Liver (tissue), 3 donors: ENCODE results near the gene CCM2.
"Not testable (repeated sequence)": the region's sequence is repeated elsewhere in the genome, so short reads cannot be mapped to it uniquely, and the experiment has no call there.

ENCODE experiments used
- EGR1 ChIP-seq, 2 donors: IDR thresholded peaks; 2 replicates each; pipeline ENCODE4 v1.6.1; 2016 to 2018; ENCODE audit warnings: antibody characterized with exemption in 2 of 2, low read depth in 2 of 2
- FOXA1 ChIP-seq: IDR thresholded peaks from 2 replicates; pipeline ENCODE4 v1.6.1; 2016; ENCODE audit warnings: antibody characterized with exemption
- GABPA ChIP-seq, 2 donors: IDR thresholded peaks in 1 of 2; conservative IDR thresholded peaks in 1 of 2; 2 replicates each; pipeline ENCODE4 v1.6.1; 2016; ENCODE audit warnings: antibody characterized with exemption in 2 of 2, mild to moderate bottlenecking in 1 of 2, moderate library complexity in 1 of 2
- RAD21 ChIP-seq, 2 donors: IDR thresholded peaks; 2 replicates each; pipeline ENCODE4 v1.6.1; 2016; ENCODE audit warnings: antibody characterized with exemption in 2 of 2, mild to moderate bottlenecking in 2 of 2
- SP1 ChIP-seq: IDR thresholded peaks from 2 replicates; pipeline ENCODE4 v1.6.1; 2018; ENCODE audit warnings: antibody characterized with exemption, mild to moderate bottlenecking
- TAF1 ChIP-seq: conservative IDR thresholded peaks from 2 replicates; pipeline ENCODE4 v1.6.1; 2016; ENCODE audit warnings: antibody characterized with exemption, mild to moderate bottlenecking
- YY1 ChIP-seq: IDR thresholded peaks from 2 replicates; pipeline ENCODE4 v1.6.1; 2016; ENCODE audit warnings: antibody characterized with exemption, mild to moderate bottlenecking
- TF ChIP-seq, protein P1 (sequence below): fragments of 150-350 bp; IDR thresholded peaks from 2 replicates; pipeline ENCODE4 v1.5.1; 2017; ENCODE audit warnings: improper control_type of control experiment, low read depth, low read length; ENCODE audit not compliant: missing input control
- TF ChIP-seq, protein P2 (sequence below): IDR thresholded peaks from 2 replicates; pipeline ENCODE4 v1.6.1; 2016; ENCODE audit warnings: antibody characterized with exemption
- TF ChIP-seq, protein P3 (sequence below): IDR thresholded peaks from 2 replicates; pipeline ENCODE4 v1.6.1; 2016; ENCODE audit warnings: antibody characterized with exemption, mild to moderate bottlenecking
- TF ChIP-seq, protein P4 (sequence below): IDR thresholded peaks from 2 replicates; pipeline ENCODE4 v1.6.1; 2016; ENCODE audit warnings: antibody characterized with exemption
- TF ChIP-seq, protein P5 (sequence below): IDR thresholded peaks from 2 replicates; pipeline ENCODE4 v1.6.1; 2016; ENCODE audit warnings: antibody characterized with exemption
- donor health status: healthy.
- donor health status: healthy.

DNA sequence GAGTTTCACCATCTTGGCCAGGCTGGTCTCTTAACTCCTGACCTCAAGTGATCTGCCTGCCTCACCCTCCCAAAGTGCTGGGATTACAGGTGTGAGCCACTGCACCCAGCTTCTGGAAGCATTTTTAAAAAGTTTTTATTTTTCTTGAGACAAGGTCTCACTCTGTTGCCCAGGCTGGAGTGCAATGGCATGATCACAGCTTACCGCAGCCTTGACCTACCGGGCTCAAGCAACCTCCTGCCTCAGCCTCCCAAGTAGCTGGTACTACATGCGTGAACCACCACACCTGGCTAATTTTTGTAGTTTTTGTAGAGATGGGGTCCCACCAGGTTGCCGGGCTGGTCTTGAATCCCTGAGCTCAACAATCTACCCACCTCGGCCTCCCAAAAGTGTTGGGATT, 34.7 kb downstream of the CCM2 start:
- TF ChIP-seq, protein P1, sequence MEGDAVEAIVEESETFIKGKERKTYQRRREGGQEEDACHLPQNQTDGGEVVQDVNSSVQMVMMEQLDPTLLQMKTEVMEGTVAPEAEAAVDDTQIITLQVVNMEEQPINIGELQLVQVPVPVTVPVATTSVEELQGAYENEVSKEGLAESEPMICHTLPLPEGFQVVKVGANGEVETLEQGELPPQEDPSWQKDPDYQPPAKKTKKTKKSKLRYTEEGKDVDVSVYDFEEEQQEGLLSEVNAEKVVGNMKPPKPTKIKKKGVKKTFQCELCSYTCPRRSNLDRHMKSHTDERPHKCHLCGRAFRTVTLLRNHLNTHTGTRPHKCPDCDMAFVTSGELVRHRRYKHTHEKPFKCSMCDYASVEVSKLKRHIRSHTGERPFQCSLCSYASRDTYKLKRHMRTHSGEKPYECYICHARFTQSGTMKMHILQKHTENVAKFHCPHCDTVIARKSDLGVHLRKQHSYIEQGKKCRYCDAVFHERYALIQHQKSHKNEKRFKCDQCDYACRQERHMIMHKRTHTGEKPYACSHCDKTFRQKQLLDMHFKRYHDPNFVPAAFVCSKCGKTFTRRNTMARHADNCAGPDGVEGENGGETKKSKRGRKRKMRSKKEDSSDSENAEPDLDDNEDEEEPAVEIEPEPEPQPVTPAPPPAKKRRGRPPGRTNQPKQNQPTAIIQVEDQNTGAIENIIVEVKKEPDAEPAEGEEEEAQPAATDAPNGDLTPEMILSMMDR, result not testable (repeated sequence)
- TF ChIP-seq GABPA (IDR thresholded peaks at IDR 0.05 in 1 of 2, conservative IDR thresholded peaks at IDR 0.05 in 1 of 2); SP1; TAF1; EGR1 (IDR thresholded peaks at IDR 0.05; ENCODE audit: low read depth in 2 of 2); RAD21 (IDR thresholded peaks at IDR 0.05); YY1; FOXA1: not testable (repeated sequence)
- TF ChIP-seq, protein P2, sequence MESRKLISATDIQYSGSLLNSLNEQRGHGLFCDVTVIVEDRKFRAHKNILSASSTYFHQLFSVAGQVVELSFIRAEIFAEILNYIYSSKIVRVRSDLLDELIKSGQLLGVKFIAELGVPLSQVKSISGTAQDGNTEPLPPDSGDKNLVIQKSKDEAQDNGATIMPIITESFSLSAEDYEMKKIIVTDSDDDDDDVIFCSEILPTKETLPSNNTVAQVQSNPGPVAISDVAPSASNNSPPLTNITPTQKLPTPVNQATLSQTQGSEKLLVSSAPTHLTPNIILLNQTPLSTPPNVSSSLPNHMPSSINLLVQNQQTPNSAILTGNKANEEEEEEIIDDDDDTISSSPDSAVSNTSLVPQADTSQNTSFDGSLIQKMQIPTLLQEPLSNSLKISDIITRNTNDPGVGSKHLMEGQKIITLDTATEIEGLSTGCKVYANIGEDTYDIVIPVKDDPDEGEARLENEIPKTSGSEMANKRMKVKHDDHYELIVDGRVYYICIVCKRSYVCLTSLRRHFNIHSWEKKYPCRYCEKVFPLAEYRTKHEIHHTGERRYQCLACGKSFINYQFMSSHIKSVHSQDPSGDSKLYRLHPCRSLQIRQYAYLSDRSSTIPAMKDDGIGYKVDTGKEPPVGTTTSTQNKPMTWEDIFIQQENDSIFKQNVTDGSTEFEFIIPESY, result not testable (repeated sequence)
- TF ChIP-seq, protein P3, sequence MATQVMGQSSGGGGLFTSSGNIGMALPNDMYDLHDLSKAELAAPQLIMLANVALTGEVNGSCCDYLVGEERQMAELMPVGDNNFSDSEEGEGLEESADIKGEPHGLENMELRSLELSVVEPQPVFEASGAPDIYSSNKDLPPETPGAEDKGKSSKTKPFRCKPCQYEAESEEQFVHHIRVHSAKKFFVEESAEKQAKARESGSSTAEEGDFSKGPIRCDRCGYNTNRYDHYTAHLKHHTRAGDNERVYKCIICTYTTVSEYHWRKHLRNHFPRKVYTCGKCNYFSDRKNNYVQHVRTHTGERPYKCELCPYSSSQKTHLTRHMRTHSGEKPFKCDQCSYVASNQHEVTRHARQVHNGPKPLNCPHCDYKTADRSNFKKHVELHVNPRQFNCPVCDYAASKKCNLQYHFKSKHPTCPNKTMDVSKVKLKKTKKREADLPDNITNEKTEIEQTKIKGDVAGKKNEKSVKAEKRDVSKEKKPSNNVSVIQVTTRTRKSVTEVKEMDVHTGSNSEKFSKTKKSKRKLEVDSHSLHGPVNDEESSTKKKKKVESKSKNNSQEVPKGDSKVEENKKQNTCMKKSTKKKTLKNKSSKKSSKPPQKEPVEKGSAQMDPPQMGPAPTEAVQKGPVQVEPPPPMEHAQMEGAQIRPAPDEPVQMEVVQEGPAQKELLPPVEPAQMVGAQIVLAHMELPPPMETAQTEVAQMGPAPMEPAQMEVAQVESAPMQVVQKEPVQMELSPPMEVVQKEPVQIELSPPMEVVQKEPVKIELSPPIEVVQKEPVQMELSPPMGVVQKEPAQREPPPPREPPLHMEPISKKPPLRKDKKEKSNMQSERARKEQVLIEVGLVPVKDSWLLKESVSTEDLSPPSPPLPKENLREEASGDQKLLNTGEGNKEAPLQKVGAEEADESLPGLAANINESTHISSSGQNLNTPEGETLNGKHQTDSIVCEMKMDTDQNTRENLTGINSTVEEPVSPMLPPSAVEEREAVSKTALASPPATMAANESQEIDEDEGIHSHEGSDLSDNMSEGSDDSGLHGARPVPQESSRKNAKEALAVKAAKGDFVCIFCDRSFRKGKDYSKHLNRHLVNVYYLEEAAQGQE, result not testable (repeated sequence)
- TF ChIP-seq, protein P4, sequence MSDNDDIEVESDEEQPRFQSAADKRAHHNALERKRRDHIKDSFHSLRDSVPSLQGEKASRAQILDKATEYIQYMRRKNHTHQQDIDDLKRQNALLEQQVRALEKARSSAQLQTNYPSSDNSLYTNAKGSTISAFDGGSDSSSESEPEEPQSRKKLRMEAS, result not testable (repeated sequence)
- TF ChIP-seq, protein P5, sequence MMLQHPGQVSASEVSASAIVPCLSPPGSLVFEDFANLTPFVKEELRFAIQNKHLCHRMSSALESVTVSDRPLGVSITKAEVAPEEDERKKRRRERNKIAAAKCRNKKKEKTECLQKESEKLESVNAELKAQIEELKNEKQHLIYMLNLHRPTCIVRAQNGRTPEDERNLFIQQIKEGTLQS, result not testable (repeated sequence)
